Choroid plexus epithelial cell (primary cell): Measurements from ENCODE around the gene ERLEC1.
A peak's percentile ranks its signal among the peaks of the same experiment; 100 is the strongest.

Experiments used
- DNase-seq: peaks from one replicate; pipeline ENCODE4 v3.0.0-alpha.2; 2010; ENCODE audit warnings: low read depth
- H3K4me3 ChIP-seq: 2 replicates; pipeline ENCODE4 v1.5.1; 2011; ENCODE audit warnings: low read depth, mild to moderate bottlenecking, control low read depth, low read length, moderate library complexity
- TF ChIP-seq, protein P1 (sequence below): conservative IDR thresholded peaks from 2 replicates; pipeline ENCODE4 v1.5.1; 2011; ENCODE audit warnings: low read depth, mild to moderate bottlenecking, control low read depth, inconsistent platforms, low read length, moderate library complexity

ERLEC1 gene

GRCh38 chr2:53780056-53780455, 6.8 kb upstream of the ERLEC1 start:
- H3K4me3 ChIP-seq: no peak overlapping the region
- DNase-seq: no peak
- TF ChIP-seq, protein P1, sequence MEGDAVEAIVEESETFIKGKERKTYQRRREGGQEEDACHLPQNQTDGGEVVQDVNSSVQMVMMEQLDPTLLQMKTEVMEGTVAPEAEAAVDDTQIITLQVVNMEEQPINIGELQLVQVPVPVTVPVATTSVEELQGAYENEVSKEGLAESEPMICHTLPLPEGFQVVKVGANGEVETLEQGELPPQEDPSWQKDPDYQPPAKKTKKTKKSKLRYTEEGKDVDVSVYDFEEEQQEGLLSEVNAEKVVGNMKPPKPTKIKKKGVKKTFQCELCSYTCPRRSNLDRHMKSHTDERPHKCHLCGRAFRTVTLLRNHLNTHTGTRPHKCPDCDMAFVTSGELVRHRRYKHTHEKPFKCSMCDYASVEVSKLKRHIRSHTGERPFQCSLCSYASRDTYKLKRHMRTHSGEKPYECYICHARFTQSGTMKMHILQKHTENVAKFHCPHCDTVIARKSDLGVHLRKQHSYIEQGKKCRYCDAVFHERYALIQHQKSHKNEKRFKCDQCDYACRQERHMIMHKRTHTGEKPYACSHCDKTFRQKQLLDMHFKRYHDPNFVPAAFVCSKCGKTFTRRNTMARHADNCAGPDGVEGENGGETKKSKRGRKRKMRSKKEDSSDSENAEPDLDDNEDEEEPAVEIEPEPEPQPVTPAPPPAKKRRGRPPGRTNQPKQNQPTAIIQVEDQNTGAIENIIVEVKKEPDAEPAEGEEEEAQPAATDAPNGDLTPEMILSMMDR: no peak

DNA sequence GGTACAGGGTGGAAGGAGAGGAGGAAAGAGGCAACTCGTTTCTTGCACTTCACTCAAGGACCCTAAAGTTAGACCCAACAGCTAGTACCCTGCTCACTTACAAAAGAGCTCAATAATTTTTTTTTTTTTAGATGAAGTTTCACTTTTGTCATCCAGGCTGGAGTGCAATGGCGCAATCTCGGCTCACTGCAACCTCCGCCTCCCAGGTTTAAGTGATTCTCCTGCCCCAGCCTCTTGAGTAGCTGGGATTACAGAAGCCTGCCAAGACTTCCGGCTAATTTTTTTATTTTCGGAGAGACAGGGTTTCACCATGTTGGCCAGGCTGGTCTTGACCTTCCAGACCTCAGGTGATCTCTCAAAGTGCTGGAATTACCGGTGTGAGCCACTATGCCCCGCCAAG, 4.2 kb upstream of the ERLEC1 start:
- no peak overlapping the region for H3K4me3 ChIP-seq
- no peak for DNase-seq
- TF ChIP-seq, protein P1: no peak

DNA sequence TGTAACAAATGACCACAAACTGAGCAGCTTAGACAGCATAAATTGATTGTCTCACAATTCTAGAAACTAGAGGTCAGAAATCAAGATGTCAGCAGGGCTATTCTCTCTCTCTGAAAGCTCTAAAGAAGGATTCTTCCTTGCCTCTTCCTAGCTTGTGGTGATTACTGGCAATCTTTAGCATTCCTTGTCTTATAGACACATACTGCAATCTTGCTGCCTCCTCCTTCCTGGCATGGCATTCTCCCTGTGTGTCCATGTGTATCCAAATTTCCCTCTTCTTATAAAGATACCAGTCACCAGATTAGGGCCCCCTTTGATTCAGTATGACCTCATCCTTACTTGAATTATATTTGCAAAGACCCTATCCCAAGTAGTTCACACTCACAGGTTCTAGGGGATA, 2.4 kb upstream of the ERLEC1 start:
- DNase-seq: no peak
- no peak overlapping the region for H3K4me3 ChIP-seq
- TF ChIP-seq, protein P1: no peak

GRCh38 chr2:53785366-53785765, 1.5 kb upstream of the ERLEC1 start:
- DNase-seq: no peak
- TF ChIP-seq, protein P1: no peak
- peak overlapping the region; percentile 89 for H3K4me3 ChIP-seq

GRCh38 chr2:53786352-53786704, 516 bp upstream of the ERLEC1 start:
- peak; percentile 55 for DNase-seq
- TF ChIP-seq, protein P1: no peak
- peak overlapping the region; percentile 89 for H3K4me3 ChIP-seq

- DNase-seq: peak; percentile 46
- H3K4me3 ChIP-seq: peak overlapping the region; percentile 89
- TF ChIP-seq, protein P1: no peak
These were observed 908 bp downstream of the ERLEC1 start for GRCh38 chr2:53787614-53788289.

- TF ChIP-seq, protein P1: no peak
- no peak for DNase-seq
- H3K4me3 ChIP-seq: no peak overlapping the region
These were observed 6.4 kb downstream of the ERLEC1 start for GRCh38 chr2:53793261-53793660.
